Measurements from ENCODE around the gene EXOSC9.

DNA sequence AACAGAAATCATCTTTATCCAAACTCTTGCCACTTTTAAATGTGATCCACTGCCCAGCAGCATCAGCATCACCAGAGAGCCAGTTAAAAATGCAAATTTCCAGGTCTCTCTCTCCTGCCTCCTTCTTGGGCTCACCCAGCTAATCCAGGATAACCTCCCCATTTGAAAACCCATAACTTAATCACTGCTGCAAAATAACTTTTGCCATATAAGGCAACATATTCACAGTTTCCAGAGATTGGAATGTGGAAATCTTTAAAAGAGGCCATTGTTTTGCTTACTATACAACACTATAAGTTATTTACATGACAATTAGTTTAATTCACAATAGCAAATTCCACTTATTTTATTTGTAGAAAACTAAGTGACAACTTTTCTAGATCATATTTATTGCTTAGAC, 4.8 kb upstream of the EXOSC9 start:
- TF ChIP-seq POLR2A (IDR thresholded peaks at IDR 0.05) (no peak), CTCF (IDR thresholded peaks at IDR 0.05) (no peak), POLR2AphosphoS5 (IDR thresholded peaks at IDR 0.05; ENCODE audit: insufficient read depth in 1 of 2, low read depth in 1 of 2) (no peak)
